Liver (tissue), 3 donors: ENCODE results near the gene CNKSR3.

Experiments
- EGR1 ChIP-seq, 2 donors: IDR thresholded peaks; 2 replicates each; pipeline ENCODE4 v1.6.1; 2016 to 2018; ENCODE audit warnings: antibody characterized with exemption in 2 of 2, low read depth in 2 of 2
- FOXA1 ChIP-seq: IDR thresholded peaks from 2 replicates; pipeline ENCODE4 v1.6.1; 2016; ENCODE audit warnings: antibody characterized with exemption
- GABPA ChIP-seq, 2 donors: IDR thresholded peaks in 1 of 2; conservative IDR thresholded peaks in 1 of 2; 2 replicates each; pipeline ENCODE4 v1.6.1; 2016; ENCODE audit warnings: antibody characterized with exemption in 2 of 2, mild to moderate bottlenecking in 1 of 2, moderate library complexity in 1 of 2
- HNF4A ChIP-seq, 2 donors: conservative IDR thresholded peaks; 2 replicates each; pipeline ENCODE4 v1.6.1; 2016; ENCODE audit warnings: antibody characterized with exemption in 2 of 2, mild to moderate bottlenecking in 2 of 2
- JUND ChIP-seq, 2 donors: IDR thresholded peaks; 2 replicates each; pipeline ENCODE4 v1.6.1; 2016; ENCODE audit warnings: antibody characterized with exemption in 2 of 2
- RAD21 ChIP-seq, 2 donors: IDR thresholded peaks; 2 replicates each; pipeline ENCODE4 v1.6.1; 2016; ENCODE audit warnings: antibody characterized with exemption in 2 of 2, mild to moderate bottlenecking in 2 of 2
- SP1 ChIP-seq: IDR thresholded peaks from 2 replicates; pipeline ENCODE4 v1.6.1; 2018; ENCODE audit warnings: antibody characterized with exemption, mild to moderate bottlenecking
- TAF1 ChIP-seq: conservative IDR thresholded peaks from 2 replicates; pipeline ENCODE4 v1.6.1; 2016; ENCODE audit warnings: antibody characterized with exemption, mild to moderate bottlenecking
- YY1 ChIP-seq: IDR thresholded peaks from 2 replicates; pipeline ENCODE4 v1.6.1; 2016; ENCODE audit warnings: antibody characterized with exemption, mild to moderate bottlenecking
- TF ChIP-seq, protein P1 (sequence below): fragments of 150-350 bp; IDR thresholded peaks from 2 replicates; pipeline ENCODE4 v1.5.1; 2017; ENCODE audit warnings: improper control_type of control experiment, low read depth, low read length; ENCODE audit not compliant: missing input control
- TF ChIP-seq, protein P2 (sequence below): IDR thresholded peaks from 2 replicates; pipeline ENCODE4 v1.6.1; 2016; ENCODE audit warnings: antibody characterized with exemption
- TF ChIP-seq, protein P3 (sequence below): IDR thresholded peaks from 2 replicates; pipeline ENCODE4 v1.6.1; 2016; ENCODE audit warnings: antibody characterized with exemption, mild to moderate bottlenecking
- TF ChIP-seq, protein P4 (sequence below): IDR thresholded peaks from 2 replicates; pipeline ENCODE4 v1.6.1; 2016; ENCODE audit warnings: antibody characterized with exemption
- donor health status: healthy.
- donor health status: healthy.

DNA sequence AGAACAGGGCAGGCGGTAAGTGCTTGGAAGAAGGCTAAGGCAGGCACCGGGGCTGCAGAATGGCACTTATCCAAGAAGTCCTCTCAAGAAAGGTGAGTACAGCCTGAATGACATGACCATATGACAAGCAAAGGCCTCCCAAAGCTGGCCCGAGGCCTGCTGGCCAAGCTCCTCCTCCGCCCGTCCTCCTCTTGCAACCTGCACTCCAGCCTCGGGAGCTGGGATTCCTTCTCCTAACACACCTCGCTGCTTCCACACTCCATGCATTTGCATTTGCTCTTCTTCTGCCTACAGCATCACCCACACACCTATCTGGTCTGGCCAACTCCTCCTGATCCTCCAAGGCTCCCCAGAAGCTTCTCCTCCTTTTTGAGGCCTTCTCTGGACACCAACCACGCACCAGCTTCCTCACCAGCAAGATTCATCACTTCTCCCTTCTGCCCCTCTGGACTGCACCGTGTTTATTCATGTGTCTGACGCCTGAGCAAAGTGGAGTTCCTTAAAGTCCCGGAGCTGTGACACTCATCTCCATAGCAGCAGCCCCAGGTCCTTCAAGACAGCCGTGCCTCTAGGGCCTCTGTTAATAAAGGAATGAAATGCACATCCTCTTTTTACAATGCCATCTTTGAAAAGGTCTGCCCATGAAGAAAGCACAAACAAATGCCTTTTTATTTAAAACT, 32.3 kb downstream of the CNKSR3 start:
- TF ChIP-seq, protein P1, sequence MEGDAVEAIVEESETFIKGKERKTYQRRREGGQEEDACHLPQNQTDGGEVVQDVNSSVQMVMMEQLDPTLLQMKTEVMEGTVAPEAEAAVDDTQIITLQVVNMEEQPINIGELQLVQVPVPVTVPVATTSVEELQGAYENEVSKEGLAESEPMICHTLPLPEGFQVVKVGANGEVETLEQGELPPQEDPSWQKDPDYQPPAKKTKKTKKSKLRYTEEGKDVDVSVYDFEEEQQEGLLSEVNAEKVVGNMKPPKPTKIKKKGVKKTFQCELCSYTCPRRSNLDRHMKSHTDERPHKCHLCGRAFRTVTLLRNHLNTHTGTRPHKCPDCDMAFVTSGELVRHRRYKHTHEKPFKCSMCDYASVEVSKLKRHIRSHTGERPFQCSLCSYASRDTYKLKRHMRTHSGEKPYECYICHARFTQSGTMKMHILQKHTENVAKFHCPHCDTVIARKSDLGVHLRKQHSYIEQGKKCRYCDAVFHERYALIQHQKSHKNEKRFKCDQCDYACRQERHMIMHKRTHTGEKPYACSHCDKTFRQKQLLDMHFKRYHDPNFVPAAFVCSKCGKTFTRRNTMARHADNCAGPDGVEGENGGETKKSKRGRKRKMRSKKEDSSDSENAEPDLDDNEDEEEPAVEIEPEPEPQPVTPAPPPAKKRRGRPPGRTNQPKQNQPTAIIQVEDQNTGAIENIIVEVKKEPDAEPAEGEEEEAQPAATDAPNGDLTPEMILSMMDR: no peak
- TF ChIP-seq JUND (IDR thresholded peaks at IDR 0.05) (no peak), TAF1 (no peak), RAD21 (IDR thresholded peaks at IDR 0.05) (no peak), GABPA (IDR thresholded peaks at IDR 0.05 in 1 of 2, conservative IDR thresholded peaks at IDR 0.05 in 1 of 2) (no peak), YY1 (no peak), SP1 (no peak), EGR1 (IDR thresholded peaks at IDR 0.05; ENCODE audit: low read depth in 2 of 2) (no peak), HNF4A (conservative IDR thresholded peaks at IDR 0.05) (no peak), FOXA1 (no peak)
- TF ChIP-seq, protein P2, sequence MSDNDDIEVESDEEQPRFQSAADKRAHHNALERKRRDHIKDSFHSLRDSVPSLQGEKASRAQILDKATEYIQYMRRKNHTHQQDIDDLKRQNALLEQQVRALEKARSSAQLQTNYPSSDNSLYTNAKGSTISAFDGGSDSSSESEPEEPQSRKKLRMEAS: no peak
- TF ChIP-seq, protein P3, sequence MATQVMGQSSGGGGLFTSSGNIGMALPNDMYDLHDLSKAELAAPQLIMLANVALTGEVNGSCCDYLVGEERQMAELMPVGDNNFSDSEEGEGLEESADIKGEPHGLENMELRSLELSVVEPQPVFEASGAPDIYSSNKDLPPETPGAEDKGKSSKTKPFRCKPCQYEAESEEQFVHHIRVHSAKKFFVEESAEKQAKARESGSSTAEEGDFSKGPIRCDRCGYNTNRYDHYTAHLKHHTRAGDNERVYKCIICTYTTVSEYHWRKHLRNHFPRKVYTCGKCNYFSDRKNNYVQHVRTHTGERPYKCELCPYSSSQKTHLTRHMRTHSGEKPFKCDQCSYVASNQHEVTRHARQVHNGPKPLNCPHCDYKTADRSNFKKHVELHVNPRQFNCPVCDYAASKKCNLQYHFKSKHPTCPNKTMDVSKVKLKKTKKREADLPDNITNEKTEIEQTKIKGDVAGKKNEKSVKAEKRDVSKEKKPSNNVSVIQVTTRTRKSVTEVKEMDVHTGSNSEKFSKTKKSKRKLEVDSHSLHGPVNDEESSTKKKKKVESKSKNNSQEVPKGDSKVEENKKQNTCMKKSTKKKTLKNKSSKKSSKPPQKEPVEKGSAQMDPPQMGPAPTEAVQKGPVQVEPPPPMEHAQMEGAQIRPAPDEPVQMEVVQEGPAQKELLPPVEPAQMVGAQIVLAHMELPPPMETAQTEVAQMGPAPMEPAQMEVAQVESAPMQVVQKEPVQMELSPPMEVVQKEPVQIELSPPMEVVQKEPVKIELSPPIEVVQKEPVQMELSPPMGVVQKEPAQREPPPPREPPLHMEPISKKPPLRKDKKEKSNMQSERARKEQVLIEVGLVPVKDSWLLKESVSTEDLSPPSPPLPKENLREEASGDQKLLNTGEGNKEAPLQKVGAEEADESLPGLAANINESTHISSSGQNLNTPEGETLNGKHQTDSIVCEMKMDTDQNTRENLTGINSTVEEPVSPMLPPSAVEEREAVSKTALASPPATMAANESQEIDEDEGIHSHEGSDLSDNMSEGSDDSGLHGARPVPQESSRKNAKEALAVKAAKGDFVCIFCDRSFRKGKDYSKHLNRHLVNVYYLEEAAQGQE: no peak
- TF ChIP-seq, protein P4, sequence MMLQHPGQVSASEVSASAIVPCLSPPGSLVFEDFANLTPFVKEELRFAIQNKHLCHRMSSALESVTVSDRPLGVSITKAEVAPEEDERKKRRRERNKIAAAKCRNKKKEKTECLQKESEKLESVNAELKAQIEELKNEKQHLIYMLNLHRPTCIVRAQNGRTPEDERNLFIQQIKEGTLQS: no peak
